ENCODE data around the gene FSTL3.

DNA sequence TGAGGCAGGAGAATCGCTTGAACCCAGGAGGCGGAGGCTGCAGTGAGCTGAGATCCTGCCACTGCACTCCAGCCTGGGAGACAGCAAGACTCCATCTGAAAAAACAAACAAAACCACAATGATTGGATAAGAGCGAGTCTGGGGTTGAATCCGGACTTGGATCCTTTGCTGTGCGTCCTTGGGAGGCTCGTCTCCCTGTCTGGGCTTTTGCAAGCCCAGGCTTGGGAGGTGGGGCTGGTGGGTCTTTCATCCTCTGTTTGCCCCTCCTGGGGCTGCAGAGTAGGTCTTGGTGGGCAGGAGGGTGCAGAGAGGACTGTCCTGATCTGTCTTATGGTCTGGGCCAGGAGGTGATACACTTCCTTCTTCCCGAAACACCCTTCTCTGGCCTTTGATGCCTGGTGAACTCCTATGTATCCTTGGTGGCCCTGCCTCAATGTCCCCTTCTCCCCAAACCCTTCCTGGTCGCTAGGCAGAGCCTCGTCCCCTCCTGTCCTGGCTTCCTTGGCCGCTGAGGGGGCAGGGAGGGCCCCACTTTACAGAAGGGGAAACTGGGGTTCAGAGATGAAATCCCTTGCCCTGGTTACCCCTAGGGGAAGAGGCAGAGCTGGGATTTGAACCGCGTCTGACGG lies 49.4 kb downstream of the FSTL3 start:
- TF ChIP-seq EP300 (IDR thresholded peaks at IDR 0.05): no peak
- TF ChIP-seq CTCF (IDR thresholded peaks at IDR 0.05): no peak
